K562 (cell line): ENCODE measurements around the gene TGFB2. TPM values are rescaled to one million over a fixed set of nuclear protein-coding genes. Genes with fewer than 3 reads are reported as not detected.

Experiments used
- ARID3A ChIP-seq: IDR thresholded peaks from 2 replicates; pipeline ENCODE4 v1.6.1; 2012; ENCODE audit warnings: low read depth, low read length, improper control_type of control experiment, borderline replicate concordance
- BCOR ChIP-seq: fragments of 450-650 bp; IDR thresholded peaks from 2 replicates; pipeline ENCODE4 v1.6.1; 2016
- CTCF ChIP-seq, 3 experiments: IDR thresholded peaks in 2 of 3; conservative IDR thresholded peaks in 1 of 3; 2 replicates each; pipeline ENCODE4 v1.5.1; 2011 to 2012; ENCODE audit warnings: low read length in 3 of 3, mild to moderate bottlenecking in 3 of 3, control low read depth in 2 of 3, improper control_type of control experiment in 1 of 3, inconsistent platforms in 1 of 3, low read depth in 1 of 3, mixed read lengths in 1 of 3, moderate library complexity in 1 of 3; ENCODE audit not compliant: insufficient read depth in 2 of 3
- EP300 ChIP-seq: IDR thresholded peaks from 2 replicates; pipeline ENCODE4 v1.6.1; 2012; ENCODE audit warnings: low read length, improper control_type of control experiment
- HNRNPL ChIP-seq: fragments of 200-400 bp; formaldehyde crosslinking; IDR thresholded peaks from 2 replicates; pipeline ENCODE4 v1.6.1; 2017; ENCODE audit warnings: low read depth, mild to moderate bottlenecking, low read length
- IFI16 ChIP-seq: fragments of 250-450 bp; sonication (Bioruptor Pico); IDR thresholded peaks from 2 replicates; pipeline ENCODE4 v2.1.2; 2022; ENCODE audit warnings: mild to moderate bottlenecking, inconsistent platforms
- ILF3 ChIP-seq: fragments of 450-650 bp; IDR thresholded peaks from 2 replicates; pipeline ENCODE4 v1.6.1; 2018; ENCODE audit warnings: antibody characterized with exemption, mild to moderate bottlenecking, moderate library complexity, borderline replicate concordance
- MYC ChIP-seq, 2 experiments: fragments of 250-450 bp in 1 of 2; sonication (Bioruptor Pico) in 1 of 2; IDR thresholded peaks; 2 replicates each; pipeline versions ENCODE4 v1.5.1 to v1.6.1; 2012 to 2021; ENCODE audit warnings: low read depth in 2 of 2, borderline replicate concordance in 1 of 2, improper control_type of control experiment in 1 of 2, low read length in 1 of 2, mild to moderate bottlenecking in 1 of 2, moderate library complexity in 1 of 2
- PHF8 ChIP-seq: fragments of 200-600 bp; sonication (generic); IDR thresholded peaks from 2 replicates; pipeline ENCODE4 v1.6.1; 2012; ENCODE audit warnings: mixed run types, mild to moderate bottlenecking, inconsistent platforms, low read length, moderate library complexity, borderline replicate concordance
- STAT6 ChIP-seq: sonication (generic); formaldehyde crosslinking; IDR thresholded peaks from 2 replicates; pipeline ENCODE4 v1.8.1; 2023; ENCODE audit warnings: mild to moderate bottlenecking, missing genetic modification reagents
- TAF1 ChIP-seq: IDR thresholded peaks from 2 replicates; pipeline ENCODE4 v1.6.1; 2011; ENCODE audit warnings: mild to moderate bottlenecking, low read length, moderate library complexity; ENCODE audit not compliant: insufficient read depth, control insufficient read depth, severe bottlenecking; ENCODE audit errors: extremely low read depth
- ZBED1 ChIP-seq: IDR thresholded peaks from 2 replicates; pipeline ENCODE4 v1.6.1; 2014
- ZNF324 ChIP-seq: fragments of 250-450 bp; sonication (Bioruptor Pico); IDR thresholded peaks from 2 replicates; pipeline ENCODE4 v1.4.0; 2020; ENCODE audit warnings: mild to moderate bottlenecking
- ZNF445 ChIP-seq: fragments of 250-450 bp; sonication (Bioruptor Pico); IDR thresholded peaks from 2 replicates; pipeline ENCODE4 v1.4.0; 2020; ENCODE audit warnings: low read depth, mild to moderate bottlenecking, moderate library complexity
- ZNF609 ChIP-seq: sonication (generic); formaldehyde crosslinking; IDR thresholded peaks from 2 replicates; pipeline ENCODE4 v1.8.1; 2023; ENCODE audit warnings: missing genetic modification reagents, mild to moderate bottlenecking, borderline replicate concordance
- polyA plus RNA-seq, 8 experiments: library from polyadenylated mRNA; depleted of rRNA in 4 of 8; stranded (reverse) in 5 of 8; unstranded in 3 of 8; fragments of >200 nt; fragmentation: Nextera tagmentation in 2 of 8; fragmentation: Illumina TruSeq in 1 of 8; extraction: Ambion mirVana in 2 of 8; extraction: Trizol in 1 of 8; gene quantifications; 2 replicates each; pipeline versions ENCODE4 v1.2.1 to v1.2.3, GENCODE V29; 2011 to 2014; ENCODE audit warnings: inconsistent platforms in 1 of 8, missing spikeins in 1 of 8
- total RNA-seq, 7 experiments: library from RNA; depleted of rRNA in 6 of 7; stranded (reverse); fragments of >200 nt in 6 of 7; fragmentation: Illumina TruSeq in 2 of 7; extraction: Trizol in 2 of 7; gene quantifications; 2 replicates each; pipeline versions ENCODE4 v1.2.1 to v1.2.3, GENCODE V29; 2011 to 2021; ENCODE audit warnings: low replicate concordance in 1 of 7

Gene TGFB2
- total and polyA plus RNA-seq, 9 of the 15 experiments (the other 6 are each of a cell fraction or from before 2014, with no cell fraction given): 0.03 to 0.41 (median 0.11) TPM; not detected in 3

- TF ChIP-seq ZNF609 (CRISPR knock-in tag): no peak
- TF ChIP-seq IFI16 (CRISPR knock-in tag): no peak
- peak; percentile 41 for TF ChIP-seq TAF1
- TF ChIP-seq CTCF (IDR thresholded peaks at IDR 0.05 in 2 of 3, conservative IDR thresholded peaks at IDR 0.05 in 1 of 3; ENCODE audit: insufficient read depth in 2 of 3, low read depth in 1 of 3, low read length in 3 of 3): no peak
- TF ChIP-seq ARID3A: peak; percentile 60; the same call in 1 of the 2 replicates
- no peak; the same call in 1 of the 2 replicates for TF ChIP-seq BCOR
- 0 out of 2 replicates have a peak, but pooled peaks have one; percentile 32 for TF ChIP-seq ZNF445
- TF ChIP-seq PHF8: no peak
- TF ChIP-seq EP300: peak; percentile 75
- no peak for TF ChIP-seq ZBED1
- no peak for TF ChIP-seq STAT6
- TF ChIP-seq MYC (IDR thresholded peaks at IDR 0.05; ENCODE audit: low read depth, low read length): peak; percentile 83
- TF ChIP-seq MYC (CRISPR knock-in tag; IDR thresholded peaks at IDR 0.05; ENCODE audit: borderline replicate concordance, low read depth): no peak
- no peak for TF ChIP-seq ZNF324 (CRISPR knock-in tag)
- no peak for TF ChIP-seq HNRNPL
- TF ChIP-seq ILF3: peak; percentile 74; the same call in 1 of the 2 replicates
Measured at GRCh38 chr1:218304281-218305039, 40.7 kb upstream of the TGFB2 start (continued).
